Pancreas (tissue), 10 donors: Measurements from ENCODE around the gene LCK. TPM values are rescaled to one million over a fixed set of nuclear protein-coding genes. Genes with fewer than 3 reads are reported as not detected.
A peak's percentile ranks its signal among the peaks of the same experiment; 100 is the strongest.
"Not testable (repeated sequence)": the region's sequence is repeated elsewhere in the genome, so short reads cannot be mapped to it uniquely, and the experiment has no call there.

ENCODE experiments used
- ATAC-seq, 4 donors: fragments of 200-7000 bp; cut with Tn5 transposase; one replicate each; pipeline versions ENCODE4 v1.8.0 to v1.9.1; 2020; ENCODE audit warnings: mild to moderate bottlenecking in 4 of 4, moderate library complexity in 4 of 4
- DNase-seq, 6 donors: peaks; one replicate each; pipeline ENCODE4 v3.0.0-alpha.2; 2020
- FAIRE-seq: peaks from 2 replicates; lab custom pipeline; 2012; peaks lifted over from hg19 to GRCh38; lab: Jason Lieb, UNC
- H3K27ac ChIP-seq, 4 donors: fragments of 200-600 bp; sonication (generic); 1 replicate in 3 of 4; 2 replicates in 1 of 4; pipeline versions ENCODE4 v1.5.0 to v1.8.0; 2020
- H3K27me3 ChIP-seq, 4 donors: fragments of 200-600 bp; one replicate each; pipeline ENCODE4 v1.8.0; 2021
- H3K36me3 ChIP-seq, 3 donors: fragments of 200-600 bp; sonication (generic) in 1 of 3; one replicate each; pipeline versions ENCODE4 v1.5.0 to v1.8.0; 2020 to 2021
- H3K4me1 ChIP-seq, 3 donors: fragments of 200-600 bp; one replicate each; pipeline ENCODE4 v1.8.0; 2021
- H3K4me3 ChIP-seq, 4 donors: fragments of 200-600 bp; sonication (generic) in 2 of 4; one replicate each; pipeline versions ENCODE4 v1.5.0 to v1.8.0; 2020 to 2021
- H3K9me3 ChIP-seq, 4 donors: fragments of 200-600 bp; one replicate each; pipeline ENCODE4 v1.8.0; 2021
- WGBS, 2 donors: extraction: QIAGEN DNeasy Blood & Tissue Kit; methylation state at CpG; one replicate each; pipeline ENCODE4 v1.1.7; 2013; 5-methylcytosine and 5-hydroxymethylcytosine counted together
- intact Hi-C, 3 donors: fragments of 100-400 bp; cut with DNase I; formaldehyde crosslinking; loops; one replicate each; pipeline versions ENCODE4 v1.11.1 to v1.14.2; 2022
- polyA plus RNA-seq, 2 donors: library from polyadenylated mRNA; stranded (reverse); fragments of 200-250 nt; gene quantifications; one replicate each; pipeline ENCODE4 v1.2.3, GENCODE V29; 2013
- total RNA-seq, 6 donors: library from RNA; stranded (reverse); fragmentation: NEBNext Ultra II Directional in 4 of 6; extraction: Animal tissue kit (Norgen Biotek cat#: 25700) in 4 of 6; gene quantifications; one replicate each; pipeline versions ENCODE4 v1.2.1 to v1.2.4, GENCODE V29; 2021 to 2023
- TF ChIP-seq, protein P1 (sequence below), 4 donors: fragments of 200-600 bp; sonication (generic) in 3 of 4; IDR thresholded peaks; one replicate each; pipeline versions ENCODE4 v1.5.0 to v1.8.0; 2021; ENCODE audit warnings: antibody characterized with exemption in 4 of 4
- donor health status: healthy with polysubstance abuse.
- donor health status: DM: no; HTN: no; CAD: no; lungs with moderate emphysema.
- donor health status: DM: no; HTN: no; CAD: no.
- donor health status: control.
- donor health status: control.
- donor health status: Bipolar disorder and iron deficiency.
- donor health status: DM: yes; HTN: yes; CAD: no.
- donor health status: DM: no; HTN: no; CAD: no.
- donor health status: DM: no; HTN: no; CAD: no.
- donor health status: DM: yes; HTN: yes; CAD: no.

The LCK gene
- total and polyA plus RNA-seq, 8 donors: 0.09 to 1.6 (median 0.85) TPM

DNA sequence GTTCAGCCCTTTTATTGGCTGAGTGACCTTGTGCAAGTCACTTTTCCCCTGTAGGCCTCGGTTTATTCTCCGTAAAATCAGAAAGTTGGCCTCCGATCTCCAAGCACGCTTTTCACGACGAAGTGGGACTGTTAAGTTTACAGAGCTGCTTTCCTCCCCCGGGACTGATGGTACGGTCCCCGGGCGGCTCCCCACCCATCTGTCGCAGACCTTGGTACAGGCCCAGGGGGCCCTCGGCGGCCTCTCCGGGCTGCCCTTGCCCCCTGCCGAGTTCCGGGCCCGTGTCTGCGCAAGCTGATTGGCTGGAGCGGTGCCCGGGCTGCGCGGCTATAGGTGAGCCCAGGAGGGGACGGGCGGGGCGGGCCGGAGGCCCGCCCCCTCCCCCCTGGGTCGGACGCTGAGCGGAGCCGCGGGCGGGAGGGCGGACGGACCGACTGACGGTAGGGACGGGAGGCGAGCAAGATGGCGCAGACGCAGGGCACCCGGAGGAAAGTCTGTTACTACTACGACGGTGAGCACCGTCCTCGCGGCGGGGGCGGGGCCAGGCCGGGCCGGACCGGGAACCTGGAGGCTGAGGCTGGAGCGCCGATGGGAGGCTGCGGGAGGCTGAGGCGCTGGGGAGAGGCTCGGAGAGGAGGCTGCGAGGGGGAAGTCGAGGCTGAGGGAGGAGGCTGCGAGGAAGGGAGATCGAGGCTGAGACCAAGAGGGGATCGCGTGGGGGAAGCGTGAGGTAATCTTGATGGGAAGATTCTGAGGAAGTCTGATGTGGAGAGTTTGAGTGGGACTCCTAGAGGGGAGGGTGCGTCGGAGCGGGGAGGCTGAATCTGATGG, 40.9 kb downstream of the LCK start, which contains the start of gene HDAC1:
Gene HDAC1 (plus strand): TSS at position 376 of the 831 bp plus-strand sequence. CDS start 87 bp downstream, at position 463.
- ATAC-seq (peak; percentile 96 to 99 (median 98)), DNase-seq (peak; percentile 98 to 100 (median 98)), FAIRE-seq (no peak)
- TF ChIP-seq, protein P1, sequence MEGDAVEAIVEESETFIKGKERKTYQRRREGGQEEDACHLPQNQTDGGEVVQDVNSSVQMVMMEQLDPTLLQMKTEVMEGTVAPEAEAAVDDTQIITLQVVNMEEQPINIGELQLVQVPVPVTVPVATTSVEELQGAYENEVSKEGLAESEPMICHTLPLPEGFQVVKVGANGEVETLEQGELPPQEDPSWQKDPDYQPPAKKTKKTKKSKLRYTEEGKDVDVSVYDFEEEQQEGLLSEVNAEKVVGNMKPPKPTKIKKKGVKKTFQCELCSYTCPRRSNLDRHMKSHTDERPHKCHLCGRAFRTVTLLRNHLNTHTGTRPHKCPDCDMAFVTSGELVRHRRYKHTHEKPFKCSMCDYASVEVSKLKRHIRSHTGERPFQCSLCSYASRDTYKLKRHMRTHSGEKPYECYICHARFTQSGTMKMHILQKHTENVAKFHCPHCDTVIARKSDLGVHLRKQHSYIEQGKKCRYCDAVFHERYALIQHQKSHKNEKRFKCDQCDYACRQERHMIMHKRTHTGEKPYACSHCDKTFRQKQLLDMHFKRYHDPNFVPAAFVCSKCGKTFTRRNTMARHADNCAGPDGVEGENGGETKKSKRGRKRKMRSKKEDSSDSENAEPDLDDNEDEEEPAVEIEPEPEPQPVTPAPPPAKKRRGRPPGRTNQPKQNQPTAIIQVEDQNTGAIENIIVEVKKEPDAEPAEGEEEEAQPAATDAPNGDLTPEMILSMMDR (IDR thresholded peaks at IDR 0.05): no peak
- intact Hi-C loops: no loop called here
- H3K4me3 ChIP-seq: peak within 1 kb of the TSS; percentile 47 to 84 (median 66)
- 0% methylated on average over 57 to 67 of the region's 67 CpGs for WGBS, 2 donors
- H3K27ac ChIP-seq: peak within 1 kb of the TSS; percentile 63 to 86 (median 79)
- no peaks in the 10 kb centered on the region for H3K27me3 ChIP-seq
- H3K9me3 ChIP-seq: no peaks in the 10 kb centered on the region
- peaks cover 0 to 11% (median 7%) of the 10 kb centered on the region in 3 donors for H3K4me1 ChIP-seq
- no peaks in the 10 kb centered on the region for H3K36me3 ChIP-seq

GRCh38 chr1:32298211-32298610, 47.1 kb downstream of the LCK start:
- H3K9me3 ChIP-seq, H3K27ac ChIP-seq, H3K4me1 ChIP-seq, H3K36me3 ChIP-seq, FAIRE-seq, DNase-seq, H3K4me3 ChIP-seq, intact Hi-C loops, H3K27me3 ChIP-seq, ATAC-seq: not testable (repeated sequence)
- WGBS, 2 donors: 96 to 98% methylated on average over 16 of the region's 16 CpGs

GRCh38 chr1:32299327-32299726, 48.3 kb downstream of the LCK start:
- ATAC-seq (no peak), DNase-seq (no peak), FAIRE-seq (no peak)
- Histone ChIP-seq H3K9me3 (no peaks in the 10 kb centered on the region), H3K36me3 (peaks cover 0 to 17% (median 0%) of the 10 kb centered on the region in 3 donors), H3K4me1 (no peaks in the 10 kb centered on the region), H3K27me3 (no peaks in the 10 kb centered on the region), H3K27ac (no peak overlapping the region), H3K4me3 (no peak overlapping the region)
- TF ChIP-seq, protein P1 (IDR thresholded peaks at IDR 0.05): no peak
- intact Hi-C loops: no loop called here

DNA sequence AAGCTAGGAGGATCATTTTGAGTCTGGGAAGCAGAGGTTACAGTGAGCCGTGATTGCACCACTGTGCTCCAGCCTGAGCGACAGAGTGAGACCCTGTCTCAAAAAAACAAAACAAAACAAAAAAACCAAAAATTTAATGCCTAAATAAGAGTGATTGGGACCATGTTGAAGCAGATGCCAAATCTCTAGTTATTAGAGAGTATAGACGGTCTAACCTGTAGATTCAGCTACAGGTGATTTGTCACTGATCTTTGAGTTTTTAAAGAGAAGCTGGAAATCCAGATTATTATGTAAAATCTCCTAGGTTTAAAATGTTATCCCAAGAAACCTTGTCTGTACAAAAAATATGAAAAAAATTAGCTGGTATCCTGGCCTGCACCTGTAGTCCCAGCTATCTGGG, 52.3 kb downstream of the LCK start:
- H3K27ac ChIP-seq: no peak overlapping the region
- ATAC-seq (no peak), DNase-seq (no peak), FAIRE-seq (no peak)
- H3K27me3 ChIP-seq: no peaks in the 10 kb centered on the region
- H3K4me1 ChIP-seq: no peaks in the 10 kb centered on the region
- H3K9me3 ChIP-seq: no peaks in the 10 kb centered on the region
- H3K4me3 ChIP-seq: no peak overlapping the region
- intact Hi-C loops: no loop called here
- H3K36me3 ChIP-seq: peaks cover 0 to 28% (median 0%) of the 10 kb centered on the region in 3 donors
- TF ChIP-seq, protein P1 (IDR thresholded peaks at IDR 0.05): no peak
- 96 to 98% methylated on average over 3 of the region's 3 CpGs for WGBS, 2 donors

DNA sequence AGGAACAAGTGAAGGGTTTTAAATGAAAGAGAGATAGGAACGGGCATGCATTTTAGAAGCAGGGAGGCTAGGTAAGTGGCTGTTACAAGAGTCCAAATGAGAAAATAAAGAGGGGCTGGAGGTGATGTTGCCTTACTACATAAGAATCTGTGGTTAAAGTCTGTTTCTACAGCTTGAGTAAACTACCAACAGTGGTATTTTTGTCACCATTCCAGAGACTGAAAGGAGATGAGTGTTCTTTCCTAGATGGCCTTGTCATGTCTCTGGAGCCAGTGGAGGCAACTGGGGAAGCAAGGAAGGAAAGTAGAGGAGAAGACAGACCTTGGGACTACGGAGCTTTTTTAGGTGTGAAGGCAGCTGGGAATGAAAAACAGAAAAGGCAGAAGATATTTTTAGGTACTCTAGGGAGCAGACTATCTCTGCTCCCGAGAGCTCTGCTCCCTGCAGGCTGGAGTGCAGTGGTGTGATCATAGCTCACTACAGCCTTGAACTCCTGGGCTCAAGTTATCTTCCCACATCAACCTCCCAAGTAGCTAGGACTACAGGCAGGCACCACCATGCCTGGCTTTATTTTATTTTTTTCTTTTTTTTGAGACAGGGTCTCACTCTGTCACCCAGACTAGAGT, 53.0 kb downstream of the LCK start:
- Histone ChIP-seq H3K27me3 (no peaks in the 10 kb centered on the region), H3K9me3 (no peaks in the 10 kb centered on the region), H3K36me3 (peaks cover 0 to 28% (median 0%) of the 10 kb centered on the region in 3 donors), H3K27ac (no peak overlapping the region), H3K4me1 (no peaks in the 10 kb centered on the region), H3K4me3 (no peak overlapping the region)
- WGBS, 2 donors: 86 to 90% methylated on average over 3 of the region's 3 CpGs
- DNase-seq (no peak), FAIRE-seq (no peak), ATAC-seq (no peak)
- intact Hi-C loops: no loop called here
- TF ChIP-seq, protein P1 (IDR thresholded peaks at IDR 0.05): no peak
